ENCODE data around the gene MYL11.
"Not testable (repeated sequence)": the region's sequence is repeated elsewhere in the genome, so short reads cannot be mapped to it uniquely, and the experiment has no call there.

DNA sequence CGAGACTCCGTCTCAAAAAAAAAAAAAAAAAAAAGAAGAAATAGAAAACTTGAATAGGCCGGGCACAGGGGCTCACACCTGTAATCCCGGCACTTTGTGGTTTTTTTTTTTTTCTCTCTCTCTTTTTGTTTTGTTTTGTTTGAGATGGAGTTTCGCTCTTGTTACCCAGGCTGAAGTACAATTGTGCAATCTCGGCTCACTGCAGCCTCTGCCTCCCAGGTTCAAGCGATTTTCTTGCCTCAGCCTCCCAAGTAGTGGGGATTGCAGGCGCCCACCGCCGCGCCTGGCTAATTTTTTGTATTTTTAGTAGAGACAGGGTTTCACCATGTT is 31.1 kb upstream of the MYL11 start:
- TF ChIP-seq, protein P1, sequence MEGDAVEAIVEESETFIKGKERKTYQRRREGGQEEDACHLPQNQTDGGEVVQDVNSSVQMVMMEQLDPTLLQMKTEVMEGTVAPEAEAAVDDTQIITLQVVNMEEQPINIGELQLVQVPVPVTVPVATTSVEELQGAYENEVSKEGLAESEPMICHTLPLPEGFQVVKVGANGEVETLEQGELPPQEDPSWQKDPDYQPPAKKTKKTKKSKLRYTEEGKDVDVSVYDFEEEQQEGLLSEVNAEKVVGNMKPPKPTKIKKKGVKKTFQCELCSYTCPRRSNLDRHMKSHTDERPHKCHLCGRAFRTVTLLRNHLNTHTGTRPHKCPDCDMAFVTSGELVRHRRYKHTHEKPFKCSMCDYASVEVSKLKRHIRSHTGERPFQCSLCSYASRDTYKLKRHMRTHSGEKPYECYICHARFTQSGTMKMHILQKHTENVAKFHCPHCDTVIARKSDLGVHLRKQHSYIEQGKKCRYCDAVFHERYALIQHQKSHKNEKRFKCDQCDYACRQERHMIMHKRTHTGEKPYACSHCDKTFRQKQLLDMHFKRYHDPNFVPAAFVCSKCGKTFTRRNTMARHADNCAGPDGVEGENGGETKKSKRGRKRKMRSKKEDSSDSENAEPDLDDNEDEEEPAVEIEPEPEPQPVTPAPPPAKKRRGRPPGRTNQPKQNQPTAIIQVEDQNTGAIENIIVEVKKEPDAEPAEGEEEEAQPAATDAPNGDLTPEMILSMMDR (IDR thresholded peaks at IDR 0.05): not testable (repeated sequence)
- TF ChIP-seq POLR2AphosphoS5, POLR2A (IDR thresholded peaks at IDR 0.05): not testable (repeated sequence)

Data from prostate gland (tissue), 2 donors.